Esophagus (tissue), 2 donors: ENCODE results near the gene CDRT4. TPM values are rescaled to one million over a fixed set of nuclear protein-coding genes. Genes with fewer than 3 reads are reported as not detected.

Experiments
- H3K27ac ChIP-seq, 2 donors: one replicate each; pipeline ENCODE4 v1.5.1; 2013; ENCODE audit warnings: low read depth in 2 of 2, mild to moderate bottlenecking in 2 of 2, inconsistent platforms in 1 of 2, low read length in 1 of 2, moderate library complexity in 1 of 2
- H3K27me3 ChIP-seq, 2 donors: one replicate each; pipeline ENCODE4 v1.6.1; 2013; ENCODE audit warnings: low read length in 2 of 2, control low read depth in 1 of 2, mild to moderate bottlenecking in 1 of 2; ENCODE audit not compliant: insufficient read depth in 2 of 2, control insufficient read depth in 1 of 2
- H3K36me3 ChIP-seq, 2 donors: one replicate each; pipeline ENCODE4 v1.6.1; 2013; ENCODE audit warnings: low read length in 1 of 2; ENCODE audit not compliant: control insufficient read depth in 2 of 2, insufficient read depth in 2 of 2
- H3K4me1 ChIP-seq, 2 donors: one replicate each; pipeline ENCODE4 v1.6.1; 2013; ENCODE audit warnings: low read length in 1 of 2; ENCODE audit not compliant: control insufficient read depth in 2 of 2, insufficient read depth in 2 of 2
- H3K4me3 ChIP-seq, 2 donors: one replicate each; pipeline ENCODE4 v1.5.1; 2013; ENCODE audit warnings: low read length in 2 of 2, mild to moderate bottlenecking in 2 of 2, low read depth in 1 of 2, moderate library complexity in 1 of 2
- H3K9me3 ChIP-seq, 2 donors: one replicate each; pipeline ENCODE4 v1.6.1; 2013; ENCODE audit warnings: mild to moderate bottlenecking in 2 of 2, low read depth in 1 of 2, low read length in 1 of 2, moderate library complexity in 1 of 2; ENCODE audit not compliant: control insufficient read depth in 2 of 2, insufficient read depth in 1 of 2
- WGBS, 2 donors: extraction: QIAGEN DNeasy Blood & Tissue Kit; methylation state at CpG; one replicate each; pipeline ENCODE4 v1.1.7; 2013; 5-methylcytosine and 5-hydroxymethylcytosine counted together
- polyA plus RNA-seq, 2 donors: library from polyadenylated mRNA; stranded (reverse); fragments of 200-250 nt; gene quantifications; one replicate each; pipeline ENCODE4 v1.2.3, GENCODE V29; 2013
- donor health status: healthy with polysubstance abuse.
- donor health status: Bipolar disorder and iron deficiency.

The CDRT4 gene
- polyA plus RNA-seq, 2 donors: 2.8 to 11.3 TPM

DNA sequence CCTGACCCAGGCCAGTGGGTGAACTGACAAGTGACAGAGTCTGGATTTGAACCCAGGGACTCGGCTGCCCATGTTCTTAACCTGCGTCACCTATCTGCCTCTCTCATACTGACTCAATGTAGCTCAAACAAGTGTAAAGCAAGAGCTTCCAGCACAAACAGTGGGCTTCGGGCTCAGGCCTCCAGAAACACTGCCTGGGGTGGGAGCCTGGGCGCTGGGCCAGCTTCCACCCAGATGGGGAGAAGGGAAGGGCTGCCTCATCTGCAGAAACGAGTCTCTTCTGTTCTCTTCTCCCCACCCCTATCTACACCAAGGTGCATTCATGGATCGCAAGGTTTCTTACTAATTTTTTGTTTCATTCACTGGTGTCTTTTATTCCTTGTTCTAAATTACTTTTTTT is 1.3 kb downstream of the CDRT4 start:
- Histone ChIP-seq H3K9me3 (no peaks in the 10 kb centered on the region), H3K27me3 (no peaks in the 10 kb centered on the region), H3K27ac (no peak overlapping the region), H3K4me3 (no peak overlapping the region), H3K36me3 (no peaks in the 10 kb centered on the region), H3K4me1 (peaks cover 0 to 10% of the 10 kb centered on the region in 2 donors)
- 80 to 85% methylated on average over 6 of the region's 6 CpGs for WGBS, 2 donors

DNA sequence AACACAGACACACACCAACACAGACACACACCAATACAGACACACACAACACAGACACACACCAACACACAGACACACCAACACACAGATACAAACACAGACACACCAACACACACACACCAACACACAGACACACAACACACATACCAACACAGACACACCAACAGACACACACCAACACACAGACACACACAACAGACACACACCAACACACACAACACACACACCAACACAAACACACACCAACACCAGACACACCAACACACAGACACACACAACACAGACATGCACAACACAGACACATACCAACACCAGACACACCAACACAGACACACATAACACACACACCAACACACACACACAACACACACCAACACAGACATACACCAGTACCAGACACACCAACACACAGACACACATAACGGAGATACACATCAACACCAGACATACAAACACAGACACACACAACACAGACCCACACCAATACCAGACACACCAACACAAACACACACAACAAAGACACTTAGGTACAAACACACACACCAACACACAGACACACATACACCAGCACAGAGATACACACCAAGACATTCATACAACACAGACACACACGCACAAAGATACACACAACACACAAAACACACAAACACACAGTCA is 2.2 kb downstream of the CDRT4 start:
- H3K4me3 ChIP-seq: no peak overlapping the region
- no peak overlapping the region for H3K27ac ChIP-seq
- H3K4me1 ChIP-seq: peaks cover 0 to 10% of the 10 kb centered on the region in 2 donors
- H3K27me3 ChIP-seq: no peaks in the 10 kb centered on the region
- WGBS, 2 donors: 96 to 98% methylated on average over 2 of the region's 2 CpGs
- no peaks in the 10 kb centered on the region for H3K9me3 ChIP-seq
- no peaks in the 10 kb centered on the region for H3K36me3 ChIP-seq

DNA sequence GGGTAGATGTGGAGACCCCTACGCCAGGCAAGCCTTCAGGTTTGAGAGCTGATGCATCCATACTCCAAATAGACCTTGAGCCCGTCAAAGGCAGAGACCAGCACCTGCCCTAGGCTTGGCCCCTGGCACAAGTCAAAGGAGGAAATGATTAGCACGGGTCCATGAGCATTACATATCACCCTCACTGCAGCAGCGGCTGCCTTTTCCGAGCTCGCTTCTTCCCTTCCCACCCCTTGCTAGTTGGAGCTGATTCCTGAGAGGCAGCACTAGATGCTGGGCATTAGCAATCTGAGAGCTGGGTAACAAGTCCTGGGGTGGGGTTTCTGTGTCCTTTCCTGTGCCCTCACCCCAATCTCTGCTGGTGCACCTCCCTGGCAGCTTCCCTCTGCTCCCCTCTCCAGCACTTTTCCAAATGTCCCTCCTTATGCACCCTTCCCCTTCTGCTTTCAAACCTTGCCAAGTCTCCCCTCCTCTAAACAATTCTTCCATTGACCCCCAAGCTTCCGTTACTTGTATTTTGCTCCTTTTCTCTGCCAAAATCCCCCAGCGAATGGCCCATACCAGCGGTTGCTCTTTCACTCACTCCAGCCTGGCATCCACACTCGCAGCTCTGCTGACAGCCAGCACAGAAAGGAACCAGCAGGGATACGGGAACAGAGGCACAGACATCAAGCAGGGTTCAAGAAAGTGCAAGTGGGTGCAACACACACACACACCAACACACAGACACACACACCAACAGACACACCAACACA is 3.0 kb downstream of the CDRT4 start:
- no peaks in the 10 kb centered on the region for H3K27me3 ChIP-seq
- H3K27ac ChIP-seq: peak overlapping the region; percentile 8 to 62
- H3K9me3 ChIP-seq: no peaks in the 10 kb centered on the region
- H3K4me1 ChIP-seq: peaks cover 0 to 10% of the 10 kb centered on the region in 2 donors
- WGBS, 2 donors: 64 to 65% methylated on average over 11 of the region's 11 CpGs
- peaks cover 0 to 2% of the 10 kb centered on the region in 2 donors for H3K36me3 ChIP-seq
- H3K4me3 ChIP-seq: no peak overlapping the region

DNA sequence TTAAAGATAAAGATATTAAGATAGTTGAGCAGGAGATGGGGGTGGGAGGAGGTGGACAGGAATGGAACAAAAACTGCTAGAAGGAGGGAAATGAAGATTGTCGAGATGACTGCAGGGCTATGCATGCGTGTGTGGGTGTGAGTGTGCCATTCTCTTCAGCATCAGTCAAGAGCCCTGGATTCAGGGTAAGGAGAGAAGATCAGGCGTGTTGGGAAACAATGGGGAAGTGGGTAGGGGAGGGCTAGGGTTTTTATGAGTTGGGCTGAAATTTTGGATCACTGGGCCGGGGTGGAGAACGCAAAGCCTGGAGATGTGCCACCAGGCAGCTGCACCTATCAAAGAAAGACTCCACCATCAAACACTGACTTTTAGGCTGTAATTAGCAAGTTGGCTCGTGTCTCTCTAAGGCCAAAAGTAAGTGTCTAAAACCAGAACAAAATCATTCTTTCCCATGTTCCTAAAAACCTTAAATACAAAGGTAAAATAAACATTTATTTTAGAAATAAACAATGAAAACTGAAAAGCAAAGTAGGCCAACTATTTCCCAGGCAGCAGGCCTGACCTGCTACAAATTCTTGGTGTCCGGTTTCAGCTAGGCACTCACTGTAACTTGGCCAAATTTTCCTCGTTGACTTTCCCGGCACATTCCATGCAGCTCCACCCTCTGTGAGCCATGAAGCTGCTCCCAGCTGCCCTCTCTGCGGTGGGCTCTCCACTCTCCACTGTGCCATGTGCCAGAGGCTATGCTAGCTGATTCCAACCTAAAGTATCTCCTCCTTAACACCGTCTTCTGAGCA is 4.2 kb downstream of the CDRT4 start:
- Histone ChIP-seq H3K4me3 (no peak overlapping the region), H3K27ac (peak overlapping the region; percentile 62 to 64), H3K9me3 (no peaks in the 10 kb centered on the region), H3K4me1 (peaks cover 0 to 10% of the 10 kb centered on the region in 2 donors), H3K36me3 (peaks cover 0 to 2% of the 10 kb centered on the region in 2 donors), H3K27me3 (no peaks in the 10 kb centered on the region)
- 35 to 46% methylated on average over 11 of the region's 11 CpGs for WGBS, 2 donors

DNA sequence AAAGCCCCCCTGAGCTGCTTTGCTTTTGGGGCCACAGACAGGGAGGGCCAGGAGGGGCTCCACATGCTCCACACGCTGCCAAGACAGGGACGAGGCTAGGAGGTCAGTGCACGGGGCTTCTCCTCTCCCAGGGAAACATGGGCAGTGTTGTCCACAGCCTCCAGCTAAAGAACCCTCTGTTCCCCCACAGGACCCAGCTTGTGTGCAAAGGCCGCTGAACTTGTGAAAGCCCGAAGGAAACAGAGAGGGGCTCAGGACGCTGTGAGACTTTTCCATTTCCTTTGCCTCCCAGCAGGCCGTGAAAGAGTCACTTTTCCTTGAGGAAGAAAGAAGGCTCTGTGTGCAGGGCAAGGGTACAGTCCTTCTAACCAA is 9.7 kb downstream of the CDRT4 start:
- peaks cover 0 to 2% of the 10 kb centered on the region in 2 donors for H3K4me1 ChIP-seq
- H3K4me3 ChIP-seq: no peak overlapping the region
- peak overlapping the region; percentile 27 to 29 for H3K27ac ChIP-seq
- H3K9me3 ChIP-seq: no peaks in the 10 kb centered on the region
- H3K27me3 ChIP-seq: no peaks in the 10 kb centered on the region
- peaks cover 2 to 4% of the 10 kb centered on the region in 2 donors for H3K36me3 ChIP-seq
- WGBS, 2 donors: 63 to 66% methylated on average over 7 of the region's 7 CpGs

DNA sequence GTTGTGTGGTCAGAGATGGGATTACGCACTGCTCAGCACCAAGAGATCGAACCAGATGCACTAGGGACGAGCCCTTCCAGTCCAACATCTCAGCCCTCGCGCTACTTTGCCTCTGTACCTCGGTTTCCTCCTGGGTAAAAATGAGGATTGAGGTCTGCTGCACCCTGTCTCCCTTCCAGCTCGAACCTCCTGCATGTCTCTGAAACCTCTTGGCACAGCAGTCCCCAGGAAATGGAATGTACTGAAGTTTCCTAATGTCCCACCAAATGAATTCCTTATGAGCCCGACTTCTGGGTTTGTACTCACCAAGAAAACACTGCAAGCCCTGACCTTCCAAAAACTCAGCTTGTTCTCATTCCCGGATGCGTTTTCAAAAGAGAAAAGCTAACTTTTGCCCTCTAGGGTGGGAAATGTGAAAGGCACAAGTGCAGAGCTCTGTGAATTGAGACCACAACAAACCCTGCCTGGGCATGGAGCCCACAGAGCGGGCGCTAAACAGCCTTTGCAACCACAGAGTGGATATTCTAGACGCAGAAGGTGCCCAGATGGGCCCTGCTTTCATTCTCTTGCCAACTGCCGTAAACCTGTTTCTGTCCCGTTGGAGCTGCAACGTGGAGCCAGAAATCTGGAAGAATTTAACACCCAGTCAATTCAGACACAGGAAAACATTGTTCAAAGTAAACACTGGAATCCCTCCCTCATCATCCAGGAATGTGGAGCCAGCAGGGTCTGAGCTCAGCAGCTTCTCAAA is 10.3 kb downstream of the CDRT4 start:
- H3K27me3 ChIP-seq: no peaks in the 10 kb centered on the region
- peaks cover 2 to 4% of the 10 kb centered on the region in 2 donors for H3K36me3 ChIP-seq
- H3K9me3 ChIP-seq: no peaks in the 10 kb centered on the region
- H3K4me3 ChIP-seq: no peak overlapping the region
- WGBS, 2 donors: 55 to 60% methylated on average over 16 of the region's 16 CpGs
- peak overlapping the region; percentile 27 to 37 for H3K27ac ChIP-seq
- H3K4me1 ChIP-seq: peaks cover 0 to 2% of the 10 kb centered on the region in 2 donors

DNA sequence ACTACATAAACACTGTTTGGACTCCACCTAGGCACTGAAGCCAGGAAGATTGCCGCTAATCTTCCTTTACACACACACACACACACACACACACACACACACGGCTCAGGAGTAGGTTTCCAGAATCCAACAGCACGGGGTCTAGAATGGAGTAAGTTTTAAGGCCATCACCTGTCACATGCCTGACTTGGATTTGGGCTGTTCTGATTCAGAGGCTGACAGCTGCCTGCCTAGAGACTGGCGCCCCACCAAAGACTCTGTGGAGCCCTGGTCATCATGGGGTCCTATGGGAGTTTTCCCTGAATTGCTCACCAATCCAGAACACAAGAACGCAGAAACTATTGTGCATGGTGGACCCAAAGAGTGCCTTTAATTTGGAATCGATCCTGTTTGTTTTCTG is 10.9 kb downstream of the CDRT4 start:
- no peaks in the 10 kb centered on the region for H3K9me3 ChIP-seq
- no peak overlapping the region for H3K4me3 ChIP-seq
- H3K36me3 ChIP-seq: peaks cover 2 to 4% of the 10 kb centered on the region in 2 donors
- H3K27me3 ChIP-seq: no peaks in the 10 kb centered on the region
- peaks cover 0 to 2% of the 10 kb centered on the region in 2 donors for H3K4me1 ChIP-seq
- WGBS, 2 donors: 76 to 89% methylated on average over 6 of the region's 6 CpGs
- peak overlapping the region; percentile 37 to 39 for H3K27ac ChIP-seq

DNA sequence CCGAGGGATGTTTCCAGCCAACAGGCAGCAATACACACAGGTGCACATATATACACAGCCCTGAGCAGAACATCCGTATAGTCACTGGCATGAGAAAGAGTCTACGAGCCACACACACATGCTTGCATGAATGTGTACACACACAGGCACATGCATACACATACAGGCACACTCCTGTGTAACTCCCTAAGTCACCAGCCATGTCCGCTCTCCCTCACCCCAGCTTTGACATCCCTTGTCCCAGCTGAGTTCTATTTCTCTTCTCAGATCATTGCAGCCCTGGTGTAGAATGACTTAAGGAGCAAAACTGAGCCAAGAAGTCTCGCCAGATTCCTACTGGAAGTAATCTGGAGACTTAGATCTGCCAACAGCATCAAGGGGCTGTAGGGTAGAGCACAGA is 13.1 kb downstream of the CDRT4 start:
- Histone ChIP-seq H3K36me3 (peaks cover 3 to 4% of the 10 kb centered on the region in 2 donors), H3K27ac (no peak overlapping the region), H3K9me3 (no peaks in the 10 kb centered on the region), H3K27me3 (no peaks in the 10 kb centered on the region), H3K4me1 (peaks cover 0 to 2% of the 10 kb centered on the region in 2 donors), H3K4me3 (no peak overlapping the region)
- WGBS, 2 donors: 93 to 94% methylated on average over 5 of the region's 5 CpGs

DNA sequence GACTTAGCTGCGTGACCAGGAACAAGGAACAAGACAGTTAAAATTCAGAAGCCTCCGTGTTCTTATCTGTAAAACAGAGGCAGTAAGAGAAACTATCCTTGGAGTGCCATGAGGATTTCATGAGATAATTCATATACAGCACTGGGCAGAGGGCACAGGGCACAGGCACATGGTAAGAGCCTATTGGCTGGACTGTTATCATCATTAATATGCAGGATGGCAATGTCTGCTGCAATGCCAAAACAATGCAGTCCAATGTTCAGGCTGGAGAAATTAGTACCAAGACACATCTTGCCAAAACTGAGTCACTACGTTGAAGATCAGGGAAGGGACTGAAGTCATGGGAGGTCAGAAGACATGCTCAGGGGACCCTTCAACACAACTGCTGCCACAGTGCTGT is 13.6 kb downstream of the CDRT4 start:
- no peak overlapping the region for H3K4me3 ChIP-seq
- H3K27ac ChIP-seq: no peak overlapping the region
- H3K36me3 ChIP-seq: peaks cover 3 to 4% of the 10 kb centered on the region in 2 donors
- peaks cover 0 to 2% of the 10 kb centered on the region in 2 donors for H3K4me1 ChIP-seq
- 70 to 72% methylated on average over 3 of the region's 3 CpGs for WGBS, 2 donors
- H3K27me3 ChIP-seq: no peaks in the 10 kb centered on the region
- no peaks in the 10 kb centered on the region for H3K9me3 ChIP-seq
